Measurements from ENCODE around the gene TGFBR3L.
"Not testable (repeated sequence)": the region's sequence is repeated elsewhere in the genome, so short reads cannot be mapped to it uniquely, and the experiment has no call there.

Gene TGFBR3L

GRCh38 chr19:7879111-7879807 is 35.4 kb upstream of the TGFBR3L start:
- DNase-seq, result no peak

GRCh38 chr19:7879836-7880235 is 34.8 kb upstream of the TGFBR3L start:
- DNase-seq, result no peak

GRCh38 chr19:7881910-7882309 is 32.7 kb upstream of the TGFBR3L start:
- DNase-seq, result no peak

GRCh38 chr19:7883105-7883504 is 31.5 kb upstream of the TGFBR3L start:
- no peak for DNase-seq

GRCh38 chr19:7883796-7884570 is 30.6 kb upstream of the TGFBR3L start:
- DNase-seq, result no peak

- DNase-seq, result no peak
Observed at GRCh38 chr19:7885818-7886217, 28.8 kb upstream of the TGFBR3L start.

- DNase-seq, result no peak
Observed at GRCh38 chr19:7887408-7888144, 27.1 kb upstream of the TGFBR3L start.

GRCh38 chr19:7888145-7888825 is 26.3 kb upstream of the TGFBR3L start, which contains the start of gene LRRC8E:
LRRC8E (plus strand) TSS chr19:7888510; CDS start chr19:7895604, 7,094 bp downstream.
- no peak for DNase-seq

GRCh38 chr19:7888826-7889217 is 25.8 kb upstream of the TGFBR3L start:
- DNase-seq, result no peak

- not testable (repeated sequence) for DNase-seq
Observed at GRCh38 chr19:7893362-7894101, 21.1 kb upstream of the TGFBR3L start.

- no peak for DNase-seq
Observed at GRCh38 chr19:7894612-7895309, 19.9 kb upstream of the TGFBR3L start.

- DNase-seq, result no peak
Observed at GRCh38 chr19:7895565-7895964, 19.1 kb upstream of the TGFBR3L start.

GRCh38 chr19:7897292-7897691 is 17.3 kb upstream of the TGFBR3L start:
- no peak for DNase-seq

- DNase-seq, result no peak
Observed at GRCh38 chr19:7898967-7899366, 15.7 kb upstream of the TGFBR3L start.

- no peak for DNase-seq
Observed at GRCh38 chr19:7899751-7900378, 14.8 kb upstream of the TGFBR3L start.

- DNase-seq, result no peak
Observed at GRCh38 chr19:7900401-7900870, 14.2 kb upstream of the TGFBR3L start.

GRCh38 chr19:7900931-7901330 is 13.7 kb upstream of the TGFBR3L start:
- no peak for DNase-seq

GRCh38 chr19:7901337-7901736 is 13.3 kb upstream of the TGFBR3L start:
- DNase-seq, result no peak

- no peak for DNase-seq
Observed at GRCh38 chr19:7902796-7903243, 11.8 kb upstream of the TGFBR3L start.

Data from hypothalamus (tissue), 51 donors.